HUES6 (cell line): Measurements from ENCODE around the gene TFRC.
"Not testable (repeated sequence)": the region's sequence is repeated elsewhere in the genome, so short reads cannot be mapped to it uniquely, and the experiment has no call there.

ENCODE experiments used
- H3K27ac ChIP-seq: 2 replicates; pipeline ENCODE4 v1.7.0; 2013; ENCODE audit warnings: low read depth, mild to moderate bottlenecking, low read length, inconsistent platforms
- H3K27me3 ChIP-seq: 2 replicates; pipeline ENCODE4 v1.6.1; 2013; ENCODE audit warnings: low read length; ENCODE audit not compliant: control insufficient read depth, insufficient read depth
- H3K36me3 ChIP-seq: 2 replicates; pipeline ENCODE4 v1.6.1; 2013; ENCODE audit warnings: low read length; ENCODE audit not compliant: control insufficient read depth, insufficient read depth
- H3K4me1 ChIP-seq: 2 replicates; pipeline ENCODE4 v1.6.1; 2013; ENCODE audit warnings: low read length; ENCODE audit not compliant: control insufficient read depth, insufficient read depth
- H3K4me3 ChIP-seq: 2 replicates; pipeline ENCODE4 v1.5.1; 2013; ENCODE audit warnings: low read depth, low read length
- H3K9ac ChIP-seq: one replicate; pipeline ENCODE4 v1.6.1; 2013; ENCODE audit warnings: mild to moderate bottlenecking, low read length
- H3K9me3 ChIP-seq: 2 replicates; pipeline ENCODE4 v1.6.1; 2013; ENCODE audit warnings: low read depth, low read length; ENCODE audit not compliant: control insufficient read depth, insufficient read depth

The TFRC gene

GRCh38 chr3:196080101-196080846, 1.6 kb downstream of the TFRC start:
- H3K27ac ChIP-seq, H3K27me3 ChIP-seq, H3K9me3 ChIP-seq, H3K9ac ChIP-seq: not testable (repeated sequence)
- Histone ChIP-seq H3K36me3 (peaks cover 16% of the 10 kb centered on the region), H3K4me1 (peaks cover 13% of the 10 kb centered on the region), H3K4me3 (peak overlapping the region; percentile 99)

GRCh38 chr3:196079682-196080081, 2.2 kb downstream of the TFRC start:
- no peak overlapping the region for H3K27ac ChIP-seq
- H3K4me1 ChIP-seq = peaks cover 13% of the 10 kb centered on the region
- H3K9ac ChIP-seq = no peak overlapping the region
- peaks cover 22% of the 10 kb centered on the region for H3K36me3 ChIP-seq
- no peaks in the 10 kb centered on the region for H3K27me3 ChIP-seq
- H3K9me3 ChIP-seq = no peaks in the 10 kb centered on the region
- H3K4me3 ChIP-seq = peak overlapping the region; percentile 99; the same call in 1 of the 2 replicates

- Histone ChIP-seq H3K4me3 (no peak overlapping the region), H3K9ac (no peak overlapping the region), H3K27me3 (no peaks in the 10 kb centered on the region), H3K9me3 (no peaks in the 10 kb centered on the region), H3K27ac (no peak overlapping the region), H3K4me1 (0 out of 2 replicates have a peak, but pooled peaks cover 5% of the 10 kb centered on the region), H3K36me3 (peaks cover 65% of the 10 kb centered on the region)
These were observed 6.9 kb downstream of the TFRC start for GRCh38 chr3:196075013-196075412.

GRCh38 chr3:196073255-196073753, 8.6 kb downstream of the TFRC start:
- no peak overlapping the region for H3K4me3 ChIP-seq
- H3K27ac ChIP-seq = no peak overlapping the region
- peaks cover 82% of the 10 kb centered on the region for H3K36me3 ChIP-seq
- no peaks in the 10 kb centered on the region for H3K4me1 ChIP-seq
- H3K9ac ChIP-seq = no peak overlapping the region
- no peaks in the 10 kb centered on the region for H3K9me3 ChIP-seq
- no peaks in the 10 kb centered on the region for H3K27me3 ChIP-seq

GRCh38 chr3:196072313-196072712, 9.6 kb downstream of the TFRC start:
- H3K36me3 ChIP-seq = peaks cover 92% of the 10 kb centered on the region
- H3K9me3 ChIP-seq = no peaks in the 10 kb centered on the region
- H3K4me3 ChIP-seq = no peak overlapping the region
- no peak overlapping the region for H3K9ac ChIP-seq
- H3K4me1 ChIP-seq = no peaks in the 10 kb centered on the region
- no peak overlapping the region for H3K27ac ChIP-seq
- H3K27me3 ChIP-seq = no peaks in the 10 kb centered on the region

- H3K27me3 ChIP-seq, H3K4me1 ChIP-seq, H3K9ac ChIP-seq, H3K4me3 ChIP-seq, H3K27ac ChIP-seq, H3K9me3 ChIP-seq: not testable (repeated sequence)
- H3K36me3 ChIP-seq = peaks cover 95% of the 10 kb centered on the region
These were observed 13.1 kb downstream of the TFRC start for GRCh38 chr3:196068812-196069211.

GRCh38 chr3:196067439-196067838, 14.5 kb downstream of the TFRC start:
- no peaks in the 10 kb centered on the region for H3K4me1 ChIP-seq
- H3K27me3 ChIP-seq = no peaks in the 10 kb centered on the region
- no peak overlapping the region; the same call in 1 of the 2 replicates for H3K27ac ChIP-seq
- no peaks in the 10 kb centered on the region for H3K9me3 ChIP-seq
- peaks cover 96% of the 10 kb centered on the region for H3K36me3 ChIP-seq
- H3K4me3 ChIP-seq = no peak overlapping the region
- H3K9ac ChIP-seq = no peak overlapping the region

GRCh38 chr3:196063971-196064370, 17.9 kb downstream of the TFRC start:
- Histone ChIP-seq H3K4me1 (peaks cover 6% of the 10 kb centered on the region; the same call in 1 of the 2 replicates), H3K27ac (no peak overlapping the region), H3K4me3 (no peak overlapping the region), H3K9me3 (no peaks in the 10 kb centered on the region), H3K27me3 (no peaks in the 10 kb centered on the region), H3K36me3 (peaks cover 93% of the 10 kb centered on the region), H3K9ac (no peak overlapping the region)

GRCh38 chr3:196063456-196063855, 18.4 kb downstream of the TFRC start:
- Histone ChIP-seq H3K27me3 (no peaks in the 10 kb centered on the region), H3K27ac (no peak overlapping the region), H3K4me1 (peaks cover 9% of the 10 kb centered on the region; the same call in 1 of the 2 replicates), H3K9me3 (no peaks in the 10 kb centered on the region), H3K36me3 (peaks cover 93% of the 10 kb centered on the region), H3K9ac (no peak overlapping the region), H3K4me3 (no peak overlapping the region)

GRCh38 chr3:196063049-196063448, 18.8 kb downstream of the TFRC start:
- Histone ChIP-seq H3K27me3 (no peaks in the 10 kb centered on the region), H3K36me3 (peaks cover 93% of the 10 kb centered on the region), H3K27ac (no peak overlapping the region), H3K4me1 (peaks cover 12% of the 10 kb centered on the region), H3K9me3 (no peaks in the 10 kb centered on the region), H3K9ac (no peak overlapping the region), H3K4me3 (no peak overlapping the region)

- Histone ChIP-seq H3K4me1 (peaks cover 21% of the 10 kb centered on the region), H3K9ac (no peak overlapping the region), H3K36me3 (peaks cover 93% of the 10 kb centered on the region), H3K27me3 (no peaks in the 10 kb centered on the region), H3K27ac (no peak overlapping the region), H3K9me3 (no peaks in the 10 kb centered on the region), H3K4me3 (no peak overlapping the region)
These were observed 21.1 kb downstream of the TFRC start for GRCh38 chr3:196060834-196061233.
